H9 (cell line): ENCODE measurements around the gene BBOF1. TPM values are rescaled to one million over a fixed set of nuclear protein-coding genes. Genes with fewer than 3 reads are reported as not detected.

Source experiments
- DNase-seq: peaks from one replicate; pipeline ENCODE4 v3.0.0-alpha.2; 2017
- H2AFZ ChIP-seq: one replicate; pipeline ENCODE4 v1.6.1; 2013; ENCODE audit warnings: mild to moderate bottlenecking, low read length, control low read depth, moderate library complexity
- H2AK5ac ChIP-seq: 2 replicates; pipeline ENCODE4 v1.6.1; 2013; ENCODE audit warnings: low read length, control low read depth, mixed read lengths; ENCODE audit not compliant: insufficient read length
- H2BK120ac ChIP-seq: one replicate; pipeline ENCODE4 v1.6.1; 2013; ENCODE audit warnings: low read depth, mild to moderate bottlenecking, low read length, control low read depth, inconsistent platforms; ENCODE audit not compliant: poor library complexity, severe bottlenecking
- H2BK12ac ChIP-seq: 2 replicates; pipeline ENCODE4 v1.6.1; 2013; ENCODE audit warnings: low read length, control low read depth, mixed read lengths, low read depth; ENCODE audit not compliant: insufficient read length
- H2BK15ac ChIP-seq: 2 replicates; pipeline ENCODE4 v1.6.1; 2013; ENCODE audit warnings: low read depth, low read length, control low read depth
- H2BK20ac ChIP-seq: one replicate; pipeline ENCODE4 v1.6.1; 2013; ENCODE audit warnings: low read depth, mild to moderate bottlenecking, low read length, control low read depth, inconsistent platforms; ENCODE audit not compliant: poor library complexity, severe bottlenecking
- H2BK5ac ChIP-seq: 2 replicates; pipeline ENCODE4 v1.6.1; 2013; ENCODE audit warnings: low read length, control low read depth, mixed read lengths; ENCODE audit not compliant: insufficient read length
- H3K14ac ChIP-seq: 2 replicates; pipeline ENCODE4 v1.6.1; 2013; ENCODE audit warnings: low read length, control low read depth; ENCODE audit not compliant: insufficient read depth
- H3K18ac ChIP-seq: 2 replicates; pipeline ENCODE4 v1.6.1; 2013; ENCODE audit warnings: low read depth, mild to moderate bottlenecking, mixed read lengths, low read length, control low read depth; ENCODE audit not compliant: insufficient read length
- H3K23ac ChIP-seq: 2 replicates; pipeline ENCODE4 v1.6.1; 2013; ENCODE audit warnings: low read length, control low read depth, mixed read lengths, low read depth; ENCODE audit not compliant: insufficient read length
- H3K23me2 ChIP-seq: 2 replicates; pipeline ENCODE4 v1.6.1; 2013; ENCODE audit warnings: low read depth, mild to moderate bottlenecking, mixed read lengths, low read length, control low read depth; ENCODE audit not compliant: insufficient read length, poor library complexity, severe bottlenecking
- H3K27ac ChIP-seq: 2 replicates; pipeline ENCODE4 v1.5.1; 2013; ENCODE audit warnings: low read length, control low read depth, mixed read lengths, low read depth; ENCODE audit not compliant: insufficient read length
- H3K27me3 ChIP-seq: 2 replicates; pipeline ENCODE4 v1.6.1; 2013; ENCODE audit warnings: low read length, control low read depth, inconsistent platforms; ENCODE audit not compliant: insufficient read depth
- H3K4ac ChIP-seq: 2 replicates; pipeline ENCODE4 v1.6.1; 2013; ENCODE audit warnings: low read depth, mild to moderate bottlenecking, control low read depth, inconsistent platforms, low read length, moderate library complexity
- H3K4me1 ChIP-seq: 2 replicates; pipeline ENCODE4 v1.6.1; 2013; ENCODE audit warnings: low read length, control low read depth, inconsistent platforms; ENCODE audit not compliant: insufficient read depth
- H3K4me2 ChIP-seq: 2 replicates; pipeline ENCODE4 v1.6.1; 2013; ENCODE audit warnings: low read length, control low read depth, mixed read lengths; ENCODE audit not compliant: insufficient read length, insufficient read depth
- H3K56ac ChIP-seq: 2 replicates; pipeline ENCODE4 v1.6.1; 2013; ENCODE audit warnings: low read depth, mild to moderate bottlenecking, mixed read lengths, low read length, control low read depth; ENCODE audit not compliant: insufficient read length
- H3K79me1 ChIP-seq: 2 replicates; pipeline ENCODE4 v1.6.1; 2013; ENCODE audit warnings: low read depth, mild to moderate bottlenecking, moderate library complexity, low read length, control low read depth, inconsistent platforms; ENCODE audit not compliant: insufficient read depth, poor library complexity, severe bottlenecking
- H3K79me2 ChIP-seq: 2 replicates; pipeline ENCODE4 v1.6.1; 2013; ENCODE audit warnings: low read length, control low read depth, inconsistent platforms; ENCODE audit not compliant: insufficient read depth
- H3K9ac ChIP-seq: 2 replicates; pipeline ENCODE4 v1.6.1; 2013; ENCODE audit warnings: low read length, control low read depth, mixed read lengths; ENCODE audit not compliant: insufficient read length; ENCODE audit errors: extremely low read depth
- H3K9me3 ChIP-seq: one replicate; pipeline ENCODE4 v1.6.1; 2013; ENCODE audit warnings: low read depth, low read length, inconsistent platforms; ENCODE audit not compliant: control insufficient read depth
- H3T11ph ChIP-seq: one replicate; pipeline ENCODE4 v1.6.1; 2013; ENCODE audit warnings: mild to moderate bottlenecking, low read length, control low read depth, inconsistent platforms
- H4K20me1 ChIP-seq: one replicate; pipeline ENCODE4 v1.6.1; 2013; ENCODE audit not compliant: control insufficient read depth, insufficient read length, insufficient read depth
- H4K5ac ChIP-seq: 2 replicates; pipeline ENCODE4 v1.6.1; 2013; ENCODE audit warnings: low read depth, mild to moderate bottlenecking, mixed read lengths, low read length, control low read depth; ENCODE audit not compliant: insufficient read length
- H4K8ac ChIP-seq: replicated peaks from 2 replicates; pipeline ENCODE4 v1.6.1; 2013; ENCODE audit warnings: low read length, control low read depth, mixed read lengths, low read depth; ENCODE audit not compliant: insufficient read length
- H4K91ac ChIP-seq: 2 replicates; pipeline ENCODE4 v1.6.1; 2013; ENCODE audit warnings: low read depth, mild to moderate bottlenecking, moderate library complexity, mixed read lengths, low read length, control low read depth; ENCODE audit not compliant: insufficient read length
- H3K27ac Mint-ChIP-seq, 3 experiments: 2 replicates in 2 of 3; 3 replicates in 1 of 3; pipeline ENCODE4 v1.8.0; 2020 to 2021; ENCODE audit warnings: mixed read lengths in 3 of 3, mild to moderate bottlenecking in 1 of 3, moderate library complexity in 1 of 3
- H3K27me3 Mint-ChIP-seq: 2 replicates; pipeline ENCODE4 v1.8.0; 2021; ENCODE audit warnings: low read depth, mild to moderate bottlenecking, moderate library complexity, mixed read lengths
- H3K36me3 Mint-ChIP-seq, 3 experiments: 2 replicates in 2 of 3; 3 replicates in 1 of 3; pipeline ENCODE4 v1.8.0; 2020 to 2021; ENCODE audit warnings: low read depth in 3 of 3, mixed read lengths in 3 of 3; ENCODE audit not compliant: insufficient read depth in 1 of 3
- H3K4me1 Mint-ChIP-seq, 2 experiments: 2 replicates each; pipeline ENCODE4 v1.8.0; 2020; ENCODE audit warnings: mixed read lengths in 2 of 2
- H3K4me3 Mint-ChIP-seq, 2 experiments: 2 replicates in 1 of 2; 3 replicates in 1 of 2; pipeline ENCODE4 v1.8.0; 2020 to 2021; ENCODE audit warnings: mild to moderate bottlenecking in 2 of 2, mixed read lengths in 2 of 2, moderate library complexity in 1 of 2
- H3K9me3 Mint-ChIP-seq, 2 experiments: 2 replicates in 1 of 2; 3 replicates in 1 of 2; pipeline ENCODE4 v1.8.0; 2020; ENCODE audit warnings: mild to moderate bottlenecking in 2 of 2, mixed read lengths in 2 of 2, moderate library complexity in 1 of 2
- WGBS: extraction: QIAGEN DNeasy Blood & Tissue Kit; methylation state at CpG from one replicate; pipeline ENCODE4 v1.1.7; 2013; ENCODE audit warnings: missing lambda C conversion rate, low lambda C conversion rate, mixed read lengths; ENCODE audit not compliant: insufficient read length; ENCODE audit errors: extremely low coverage; 5-methylcytosine and 5-hydroxymethylcytosine counted together
- total RNA-seq: library from RNA; stranded (reverse); gene quantifications from 2 replicates; pipeline ENCODE4 v1.2.1, GENCODE V29; 2021
- TF ChIP-seq, protein P1 (sequence below): fragments of 200-600 bp; sonication (generic); conservative IDR thresholded peaks from 3 replicates; pipeline ENCODE4 v1.8.0; 2021; ENCODE audit warnings: antibody characterized with exemption, mild to moderate bottlenecking

BBOF1 gene
- total RNA-seq, 1 experiment from 2014 or later = 0.61 TPM

DNA sequence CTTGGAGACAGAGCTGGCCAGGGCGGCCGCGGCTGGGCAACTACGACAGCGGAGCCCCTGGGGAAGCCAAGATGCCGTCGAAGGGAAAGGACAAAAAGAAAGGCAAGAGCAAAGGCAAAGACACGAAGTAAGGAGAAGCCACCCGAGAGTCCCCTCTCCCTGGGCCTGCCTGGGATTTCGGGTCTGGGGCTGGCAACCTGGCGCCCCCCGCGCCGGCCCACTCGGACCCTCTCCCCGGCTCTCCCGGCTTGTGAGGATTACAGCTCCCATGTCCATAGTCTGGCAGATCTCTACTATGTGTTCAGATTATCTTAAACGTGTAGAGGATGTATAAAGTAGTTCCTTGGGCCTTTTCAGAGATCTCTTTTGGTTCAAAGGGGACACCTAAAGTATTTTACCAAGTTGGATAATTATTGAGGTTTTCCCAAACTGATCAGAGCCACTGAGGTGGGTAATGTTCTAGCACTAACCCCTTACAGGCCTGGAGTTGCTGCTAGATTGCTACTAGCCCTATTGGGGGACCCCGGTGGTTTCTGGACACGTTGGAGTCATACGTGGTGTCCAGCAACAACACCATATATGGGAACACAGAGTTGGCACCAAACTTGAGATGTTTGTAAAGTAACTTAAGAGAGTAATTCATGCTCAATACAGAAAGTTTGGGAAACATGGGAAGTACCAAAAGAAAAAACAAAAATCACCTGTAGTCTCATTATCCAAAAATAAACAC, 424 bp downstream of the BBOF1 start:
- Histone ChIP-seq H2BK12ac (no peak overlapping the region), H2BK5ac (no peak overlapping the region), H3K14ac (no peak overlapping the region), H3K27ac (no peak overlapping the region), H4K5ac (no peak overlapping the region), H3K18ac (no peak overlapping the region), H2BK20ac (no peak overlapping the region), H3T11ph (no peak overlapping the region), H3K9ac (no peak overlapping the region), H3K23ac (no peak overlapping the region), H3K4me2 (peak overlapping the region; percentile 70), H3K23me2 (peaks cover 11% of the 10 kb centered on the region), H4K91ac (no peak overlapping the region), H4K20me1 (no peaks in the 10 kb centered on the region), H2BK120ac (no peak overlapping the region), H3K79me2 (no peaks in the 10 kb centered on the region), H3K9me3 (no peaks in the 10 kb centered on the region), H2AK5ac (no peak overlapping the region), H3K4me1 (no peaks in the 10 kb centered on the region), H3K4ac (no peak overlapping the region), H2BK15ac (no peak overlapping the region), H4K8ac (no peak overlapping the region), H3K56ac (no peak overlapping the region), H3K79me1 (no peaks in the 10 kb centered on the region), H3K27me3 (no peaks in the 10 kb centered on the region), H2AFZ (peak overlapping the region; percentile 22)
- Mint-ChIP-seq H3K4me3 (peak overlapping the region; percentile 87 to 94), H3K4me1 (peaks cover 10 to 12% of the 10 kb centered on the region in 2 experiments), H3K27me3 (no peaks in the 10 kb centered on the region; the same call in 1 of the 2 replicates), H3K36me3 (no peaks in the 10 kb centered on the region; a peak in 1 of 7 replicates), H3K9me3 (no peaks in the 10 kb centered on the region), H3K27ac (peak overlapping the region in 1 of 3 experiments; percentile 68; a peak in 1 of 7 replicates)
- TF ChIP-seq, protein P1, sequence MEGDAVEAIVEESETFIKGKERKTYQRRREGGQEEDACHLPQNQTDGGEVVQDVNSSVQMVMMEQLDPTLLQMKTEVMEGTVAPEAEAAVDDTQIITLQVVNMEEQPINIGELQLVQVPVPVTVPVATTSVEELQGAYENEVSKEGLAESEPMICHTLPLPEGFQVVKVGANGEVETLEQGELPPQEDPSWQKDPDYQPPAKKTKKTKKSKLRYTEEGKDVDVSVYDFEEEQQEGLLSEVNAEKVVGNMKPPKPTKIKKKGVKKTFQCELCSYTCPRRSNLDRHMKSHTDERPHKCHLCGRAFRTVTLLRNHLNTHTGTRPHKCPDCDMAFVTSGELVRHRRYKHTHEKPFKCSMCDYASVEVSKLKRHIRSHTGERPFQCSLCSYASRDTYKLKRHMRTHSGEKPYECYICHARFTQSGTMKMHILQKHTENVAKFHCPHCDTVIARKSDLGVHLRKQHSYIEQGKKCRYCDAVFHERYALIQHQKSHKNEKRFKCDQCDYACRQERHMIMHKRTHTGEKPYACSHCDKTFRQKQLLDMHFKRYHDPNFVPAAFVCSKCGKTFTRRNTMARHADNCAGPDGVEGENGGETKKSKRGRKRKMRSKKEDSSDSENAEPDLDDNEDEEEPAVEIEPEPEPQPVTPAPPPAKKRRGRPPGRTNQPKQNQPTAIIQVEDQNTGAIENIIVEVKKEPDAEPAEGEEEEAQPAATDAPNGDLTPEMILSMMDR = no peak
- no peak for DNase-seq
- WGBS = no CpG with 5 or more reads among the region's 21 CpGs
